NT2/D1 (cell line): ENCODE results near the gene ZBED3.

ENCODE experiments used
- SUZ12 ChIP-seq: IDR thresholded peaks from 2 replicates; pipeline ENCODE4 v1.6.1; 2011; ENCODE audit not compliant: insufficient read length, insufficient read depth; ENCODE audit errors: extremely low read depth
- YY1 ChIP-seq: IDR thresholded peaks from 2 replicates; pipeline ENCODE4 v1.6.1; 2011; ENCODE audit not compliant: insufficient read length, insufficient read depth
- ZNF274 ChIP-seq: IDR thresholded peaks from 2 replicates; pipeline ENCODE4 v1.6.1; 2011; ENCODE audit warnings: mild to moderate bottlenecking, low read depth, low read length

- TF ChIP-seq ZNF274 (no peak), YY1 (no peak), SUZ12 (no peak)
Measured at GRCh38 chr5:77073667-77074066, 13.4 kb downstream of the ZBED3 start.
